Measurements from ENCODE around the gene TGFB2.

GRCh38 chr1:218431476-218431875, 86.3 kb downstream of the TGFB2 start:
- TF ChIP-seq EZH2phosphoT487 (IDR thresholded peaks at IDR 0.05; ENCODE audit: insufficient read depth, low read depth) (no peak), EZH2 (IDR thresholded peaks at IDR 0.05; ENCODE audit: insufficient read depth, poor library complexity, severe bottlenecking) (no peak)

Measured in GM23248 (cell line).